Mesodermal cell (in vitro differentiated cells): ENCODE results near the gene TCF7L1.
"Not testable (repeated sequence)": the region's sequence is repeated elsewhere in the genome, so short reads cannot be mapped to it uniquely, and the experiment has no call there.

Experiments used
- H3K27ac ChIP-seq: 2 replicates; pipeline ENCODE4 v1.7.0; 2013; ENCODE audit warnings: mild to moderate bottlenecking, low read depth, low read length, moderate library complexity; ENCODE audit not compliant: severe bottlenecking
- H3K36me3 ChIP-seq: 2 replicates; pipeline ENCODE4 v1.7.1; 2013; ENCODE audit warnings: mild to moderate bottlenecking, low read length, moderate library complexity; ENCODE audit not compliant: control insufficient read depth, insufficient read depth
- H3K4me1 ChIP-seq: one replicate; pipeline ENCODE4 v1.7.1; 2013; ENCODE audit warnings: mild to moderate bottlenecking, low read length; ENCODE audit not compliant: insufficient read depth, control insufficient read depth, poor library complexity, severe bottlenecking
- H3K4me3 ChIP-seq: 2 replicates; pipeline ENCODE4 v1.7.0; 2013; ENCODE audit warnings: low read length, control low read depth, mild to moderate bottlenecking; ENCODE audit not compliant: insufficient read depth, poor library complexity, severe bottlenecking; ENCODE audit errors: extremely low read depth
- H3K9me3 ChIP-seq: 2 replicates; pipeline ENCODE4 v1.7.1; 2013; ENCODE audit warnings: mild to moderate bottlenecking, low read length, moderate library complexity; ENCODE audit not compliant: control insufficient read depth
- WGBS, 2 experiments: methylation state at CpG; one replicate each; pipeline ENCODE4 v1.1.5; 2013; ENCODE audit warnings: missing lambda C conversion rate in 2 of 2; ENCODE audit not compliant: insufficient coverage in 2 of 2; 5-methylcytosine and 5-hydroxymethylcytosine counted together

Gene TCF7L1

GRCh38 chr2:85308896-85309555, 175.8 kb downstream of the TCF7L1 start:
- H3K4me3 ChIP-seq = no peak overlapping the region
- WGBS, 2 experiments = 77 to 81% methylated on average over 9 to 10 of the region's 15 CpGs
- H3K4me1 ChIP-seq = peaks cover 28% of the 10 kb centered on the region
- peak overlapping the region; percentile 43 for H3K27ac ChIP-seq
- H3K36me3 ChIP-seq = peaks cover 53% of the 10 kb centered on the region
- H3K9me3 ChIP-seq = no peaks in the 10 kb centered on the region

- Histone ChIP-seq H3K36me3 (peaks cover 49% of the 10 kb centered on the region), H3K27ac (peak overlapping the region; percentile 43)
These were observed 176.6 kb downstream of the TCF7L1 start for GRCh38 chr2:85309699-85310321.

DNA sequence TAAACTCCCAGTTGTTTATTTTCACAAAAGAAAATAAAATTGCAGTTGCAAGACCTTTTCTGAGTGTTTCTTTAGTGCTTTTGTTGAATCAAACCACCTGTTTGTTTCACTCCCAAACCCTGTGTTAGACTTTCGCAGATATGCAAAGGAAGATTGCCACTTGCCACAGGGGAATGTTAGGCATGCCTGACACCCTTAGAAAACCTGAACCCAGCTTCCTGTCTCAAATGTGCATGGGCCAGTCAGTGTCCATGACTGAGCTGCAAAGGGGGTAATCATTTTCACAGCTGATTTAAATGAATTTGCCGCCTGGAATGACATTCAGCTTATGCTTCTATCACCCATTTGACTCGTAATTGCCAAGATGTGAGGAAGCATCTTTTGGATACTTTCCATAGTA, 177.1 kb downstream of the TCF7L1 start:
- Histone ChIP-seq H3K4me3 (no peak overlapping the region), H3K27ac (no peak overlapping the region), H3K9me3 (no peaks in the 10 kb centered on the region), H3K36me3 (peaks cover 47% of the 10 kb centered on the region), H3K4me1 (peaks cover 30% of the 10 kb centered on the region)
- WGBS, 2 experiments = 100% methylated on average over 1 to 3 of the region's 3 CpGs

More at GRCh38 chr2:85309699-85310321, 176.6 kb downstream of the TCF7L1 start:
- WGBS, 2 experiments = 72 to 79% methylated on average over 16 to 18 of the region's 19 CpGs
- no peak overlapping the region for H3K4me3 ChIP-seq
- peaks cover 30% of the 10 kb centered on the region for H3K4me1 ChIP-seq
- H3K9me3 ChIP-seq = no peaks in the 10 kb centered on the region

DNA sequence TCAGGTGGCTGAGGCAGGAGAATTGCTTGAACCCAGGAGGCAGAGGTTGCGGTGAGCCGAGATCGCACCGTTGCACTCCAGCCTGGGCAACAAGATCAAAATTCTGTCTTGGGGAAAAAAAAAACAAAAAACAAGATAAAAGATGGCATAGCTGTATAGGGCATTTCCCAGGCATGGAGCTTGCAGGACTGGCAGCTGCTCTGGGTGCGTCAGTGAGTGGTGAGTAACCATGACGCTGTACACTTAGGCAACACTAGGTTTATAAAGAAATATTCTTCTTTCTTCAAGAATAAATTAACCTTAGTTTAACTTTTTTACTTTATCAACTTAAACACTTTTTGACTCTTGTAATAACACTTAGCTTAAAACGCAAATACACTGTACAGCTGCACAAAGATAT, 179.2 kb downstream of the TCF7L1 start:
- Histone ChIP-seq H3K4me3 (no peak overlapping the region), H3K36me3 (peaks cover 40% of the 10 kb centered on the region), H3K9me3 (no peaks in the 10 kb centered on the region), H3K27ac (no peak overlapping the region), H3K4me1 (peaks cover 30% of the 10 kb centered on the region)
- 91 to 94% methylated on average over 4 to 6 of the region's 7 CpGs for WGBS, 2 experiments

GRCh38 chr2:85314884-85315242, 181.7 kb downstream of the TCF7L1 start:
- Histone ChIP-seq H3K36me3 (peaks cover 37% of the 10 kb centered on the region), H3K27ac (no peak overlapping the region), H3K4me1 (peaks cover 23% of the 10 kb centered on the region), H3K9me3 (no peaks in the 10 kb centered on the region), H3K4me3 (no peak overlapping the region)
- WGBS, 2 experiments = 94 to 96% methylated on average over 9 of the region's 10 CpGs

GRCh38 chr2:85315921-85316320, 182.7 kb downstream of the TCF7L1 start:
- not testable (repeated sequence) for H3K4me3 ChIP-seq, H3K27ac ChIP-seq, H3K9me3 ChIP-seq
- H3K4me1 ChIP-seq = peaks cover 13% of the 10 kb centered on the region
- H3K36me3 ChIP-seq = peaks cover 47% of the 10 kb centered on the region
- 86 to 100% methylated on average over 2 to 3 of the region's 5 CpGs for WGBS, 2 experiments

DNA sequence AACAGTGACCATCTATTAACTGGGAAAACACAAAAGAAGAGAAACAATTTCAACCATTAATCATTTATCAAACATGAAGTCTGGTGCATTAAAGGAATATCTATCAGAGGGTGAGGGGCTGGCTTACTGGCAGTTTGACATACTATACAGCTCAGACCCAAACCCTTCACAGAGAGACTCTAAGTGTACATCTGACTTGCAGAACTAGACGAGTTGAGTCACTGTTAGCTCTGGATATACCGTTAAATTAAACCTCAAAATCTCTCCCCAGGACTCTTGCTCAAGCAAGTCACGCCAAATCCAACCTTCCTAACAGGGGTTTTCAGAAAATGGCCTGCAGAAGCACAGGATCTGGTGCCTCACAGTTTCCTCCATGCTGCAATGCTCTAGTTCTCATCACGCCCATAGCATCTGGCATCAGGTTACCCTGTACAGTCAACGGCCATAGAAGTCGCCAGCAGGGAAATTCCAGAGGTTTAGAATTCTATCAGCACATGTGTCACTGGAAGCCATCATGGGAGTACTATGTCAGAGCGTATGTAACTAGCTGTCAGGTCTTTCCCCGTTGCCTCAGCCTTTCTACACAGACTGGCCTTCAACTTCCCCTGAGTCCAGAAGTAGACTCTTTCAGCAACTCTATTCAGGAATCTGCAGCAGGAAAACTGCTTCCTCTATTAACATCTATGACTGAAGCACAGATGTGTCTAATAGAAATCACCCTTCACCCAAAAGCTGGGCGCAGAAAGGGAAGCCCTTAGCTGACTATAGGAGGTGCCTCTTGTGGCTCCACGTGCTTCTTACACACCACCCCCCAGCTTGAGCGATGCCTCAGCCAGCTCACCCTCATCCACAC, 185.3 kb downstream of the TCF7L1 start:
- WGBS, 2 experiments = 95% methylated on average over 11 of the region's 11 CpGs
- H3K9me3 ChIP-seq = no peaks in the 10 kb centered on the region
- peaks cover 72% of the 10 kb centered on the region for H3K36me3 ChIP-seq
- peak overlapping the region; percentile 1 for H3K27ac ChIP-seq
- peaks cover 12% of the 10 kb centered on the region for H3K4me1 ChIP-seq
- H3K4me3 ChIP-seq = no peak overlapping the region

- 91 to 98% methylated on average over 4 of the region's 4 CpGs for WGBS, 2 experiments
- Histone ChIP-seq H3K36me3 (peaks cover 81% of the 10 kb centered on the region), H3K4me3 (no peak overlapping the region), H3K27ac (no peak overlapping the region), H3K9me3 (no peaks in the 10 kb centered on the region), H3K4me1 (peaks cover 4% of the 10 kb centered on the region)
These were observed 186.6 kb downstream of the TCF7L1 start for GRCh38 chr2:85319796-85320195.

- 92 to 94% methylated on average over 7 to 8 of the region's 9 CpGs for WGBS, 2 experiments
- Histone ChIP-seq H3K36me3 (peaks cover 74% of the 10 kb centered on the region), H3K4me1 (peaks cover 14% of the 10 kb centered on the region), H3K9me3 (no peaks in the 10 kb centered on the region), H3K27ac (no peak overlapping the region), H3K4me3 (no peak overlapping the region)
These were observed 190.3 kb downstream of the TCF7L1 start for GRCh38 chr2:85323351-85323987.

DNA sequence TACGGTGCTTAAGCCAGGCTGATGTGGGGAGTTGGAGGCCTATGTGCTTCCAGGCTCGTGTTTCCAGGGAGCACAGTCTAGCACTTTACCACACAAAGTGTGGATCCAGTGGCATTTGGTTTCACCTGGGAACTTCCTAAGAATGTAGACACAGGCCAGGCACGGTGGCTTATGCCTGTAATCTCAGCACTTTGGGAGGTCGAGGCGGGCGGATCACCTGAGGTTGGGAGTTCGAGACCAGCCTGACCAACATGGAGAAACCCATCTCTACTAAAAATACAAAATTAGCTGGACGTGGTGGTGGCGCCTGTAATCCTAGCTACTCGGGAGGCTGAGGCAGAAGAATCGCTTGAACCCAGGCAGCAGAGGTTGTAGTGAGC, 190.8 kb downstream of the TCF7L1 start:
- not testable (repeated sequence) for H3K9me3 ChIP-seq, H3K27ac ChIP-seq, H3K4me3 ChIP-seq
- Histone ChIP-seq H3K4me1 (peaks cover 12% of the 10 kb centered on the region), H3K36me3 (peaks cover 69% of the 10 kb centered on the region)
- WGBS, 2 experiments = 81 to 92% methylated on average over 7 to 8 of the region's 11 CpGs
